Natural killer cell (primary cell): ENCODE data around the gene KRTAP10-10. TPM values are rescaled to one million over a fixed set of nuclear protein-coding genes. Genes with fewer than 3 reads are reported as not detected.

Experiments used
- ATAC-seq, 3 donors: fragments of 150-1000 bp in 2 of 3; fragments of 200-7000 bp in 1 of 3; cut with Tn5 transposase; 1 replicate in 1 of 3; 2 replicates in 2 of 3; pipeline ENCODE4 v1.10.0; 2021; ENCODE audit warnings: mild to moderate bottlenecking in 2 of 3, moderate library complexity in 2 of 3
- DNase-seq, 2 donors: peaks; one replicate each; pipeline versions ENCODE4 v3.0.0 to v3.0.0-alpha.2; 2013 to 2021; ENCODE audit warnings: mixed read lengths in 1 of 2
- H3K27ac ChIP-seq: one replicate; pipeline ENCODE4 v1.5.1; 2013; ENCODE audit warnings: mild to moderate bottlenecking, low read length
- H3K27me3 ChIP-seq: one replicate; pipeline ENCODE4 v1.6.1; 2013; ENCODE audit warnings: low read length; ENCODE audit not compliant: control insufficient read depth, insufficient read depth
- H3K36me3 ChIP-seq: one replicate; pipeline ENCODE4 v1.6.1; 2013; ENCODE audit warnings: low read length; ENCODE audit not compliant: control insufficient read depth, insufficient read depth
- H3K4me1 ChIP-seq: one replicate; pipeline ENCODE4 v1.6.1; 2013; ENCODE audit warnings: low read length; ENCODE audit not compliant: control insufficient read depth, insufficient read depth
- H3K4me3 ChIP-seq: one replicate; pipeline ENCODE4 v1.5.1; 2013; ENCODE audit warnings: low read length
- H3K9me3 ChIP-seq: one replicate; pipeline ENCODE4 v1.6.1; 2013; ENCODE audit warnings: low read length; ENCODE audit not compliant: control insufficient read depth, insufficient read depth
- H3K27ac Mint-ChIP-seq, 2 donors: one replicate each; pipeline ENCODE4 v1.8.0; 2022; ENCODE audit warnings: mild to moderate bottlenecking in 2 of 2, mixed read lengths in 2 of 2, moderate library complexity in 1 of 2
- H3K27me3 Mint-ChIP-seq, 2 donors: one replicate each; pipeline ENCODE4 v1.8.0; 2022; ENCODE audit warnings: low read depth in 2 of 2, mixed read lengths in 2 of 2
- H3K36me3 Mint-ChIP-seq: one replicate; pipeline ENCODE4 v1.8.0; 2022; ENCODE audit warnings: mixed read lengths
- H3K4me1 Mint-ChIP-seq, 2 donors: one replicate each; pipeline ENCODE4 v1.8.0; 2022; ENCODE audit warnings: mixed read lengths in 2 of 2
- H3K4me3 Mint-ChIP-seq: one replicate; pipeline ENCODE4 v1.8.0; 2022; ENCODE audit warnings: mild to moderate bottlenecking, moderate library complexity, mixed read lengths
- H3K9me3 Mint-ChIP-seq, 2 donors: one replicate each; pipeline ENCODE4 v1.8.0; 2022; ENCODE audit warnings: mixed read lengths in 2 of 2
- CTCF ChIP-seq: fragments of 200-600 bp; IDR thresholded peaks from one replicate; pipeline ENCODE4 v1.8.0; 2022; ENCODE audit warnings: antibody characterized with exemption
- WGBS: methylation state at CpG from one replicate; pipeline ENCODE4 v1.1.7; 2013; ENCODE audit warnings: missing lambda C conversion rate; ENCODE audit not compliant: insufficient coverage; 5-methylcytosine and 5-hydroxymethylcytosine counted together
- intact Hi-C: fragments of 100-400 bp; cut with micrococcal nuclease; formaldehyde crosslinking; loops from one replicate; pipeline ENCODE4 v1.14.2; 2022
- total RNA-seq, 4 donors: library from RNA; stranded (reverse); fragments of 120-200 nt in 1 of 4; gene quantifications; one replicate each; pipeline versions ENCODE4 v1.2.3 to v1.2.4, GENCODE V29; 2013 to 2022

KRTAP10-10 gene
- total RNA-seq, 3 donors from 2014 or later (not counting 1 experiment from before 2014, with no cell fraction given) = not detected

GRCh38 chr21:44686843-44687561, 49.8 kb downstream of the KRTAP10-10 start:
- Histone ChIP-seq H3K4me1 (no peaks in the 10 kb centered on the region), H3K4me3 (no peak overlapping the region), H3K27ac (no peak overlapping the region), H3K36me3 (no peaks in the 10 kb centered on the region), H3K9me3 (no peaks in the 10 kb centered on the region), H3K27me3 (no peaks in the 10 kb centered on the region)
- H3K27me3 Mint-ChIP-seq = peaks cover 17 to 54% of the 10 kb centered on the region in 2 donors
- WGBS = 89% methylated on average over 25 of the region's 25 CpGs
- H3K9me3 Mint-ChIP-seq = no peaks in the 10 kb centered on the region
- intact Hi-C loops = no loop called here
- TF ChIP-seq CTCF = no peak
- H3K27ac Mint-ChIP-seq = peak overlapping the region in 1 of 2 donors; percentile 53
- H3K4me1 Mint-ChIP-seq = peaks cover 7 to 13% of the 10 kb centered on the region in 2 donors
- no peak for ATAC-seq
- no peak overlapping the region for H3K4me3 Mint-ChIP-seq
- no peak for DNase-seq
- no peaks in the 10 kb centered on the region for H3K36me3 Mint-ChIP-seq

- Histone ChIP-seq H3K27ac (no peak overlapping the region), H3K4me3 (no peak overlapping the region)
- intact Hi-C loops = no loop called here
These were observed 50.5 kb downstream of the KRTAP10-10 start for GRCh38 chr21:44687671-44688070.

More at GRCh38 chr21:44687671-44688070, 50.5 kb downstream of the KRTAP10-10 start:
- no peak for TF ChIP-seq CTCF
- Mint-ChIP-seq H3K36me3 (peaks cover 6% of the 10 kb centered on the region), H3K27me3 (peaks cover 20 to 54% of the 10 kb centered on the region in 2 donors), H3K4me3 (no peak overlapping the region), H3K27ac (no peak overlapping the region), H3K4me1 (peaks cover 7 to 13% of the 10 kb centered on the region in 2 donors), H3K9me3 (peaks cover 0 to 4% of the 10 kb centered on the region in 2 donors)
- Histone ChIP-seq H3K4me1 (no peaks in the 10 kb centered on the region), H3K36me3 (no peaks in the 10 kb centered on the region), H3K27me3 (no peaks in the 10 kb centered on the region), H3K9me3 (no peaks in the 10 kb centered on the region)
- WGBS = 89% methylated on average over 11 of the region's 11 CpGs
- ATAC-seq (no peak), DNase-seq (no peak)

Other genes starting within 250 kb of the KRTAP10-10 start
- under 1 TPM; 0.36 to 0.50 (median 0.38) TPM for gene LRRC3, start 181.8 kb upstream of the KRTAP10-10 start, total RNA-seq
- not detected for gene KRTAP10-1, start 97.2 kb upstream of the KRTAP10-10 start, total RNA-seq
- not detected for gene KRTAP10-2, start 85.9 kb upstream of the KRTAP10-10 start, total RNA-seq
- gene KRTAP10-3, start 78.6 kb upstream of the KRTAP10-10 start, total RNA-seq = not detected
- not detected for gene KRTAP10-4, start 63.6 kb upstream of the KRTAP10-10 start, total RNA-seq
- gene KRTAP10-5, start 56.8 kb upstream of the KRTAP10-10 start, total RNA-seq = not detected
- not detected for gene KRTAP10-6, start 44.9 kb upstream of the KRTAP10-10 start, total RNA-seq
- not detected for gene KRTAP10-7, start 36.8 kb upstream of the KRTAP10-10 start, total RNA-seq
- gene KRTAP10-8, start 25.3 kb upstream of the KRTAP10-10 start, total RNA-seq = not detected
- gene KRTAP10-9, start 10.3 kb upstream of the KRTAP10-10 start, total RNA-seq = not detected
- gene KRTAP10-11, start 9.1 kb downstream of the KRTAP10-10 start, total RNA-seq = not detected
- not detected for gene KRTAP12-4, start 17.3 kb downstream of the KRTAP10-10 start, total RNA-seq
- gene KRTAP12-3, start 20.6 kb downstream of the KRTAP10-10 start, total RNA-seq = 1 to 10 TPM in 2 of 3 donors, not detected in 1; 1.0 to 1.1 TPM
- not detected for gene KRTAP12-2, start 29.6 kb downstream of the KRTAP10-10 start, total RNA-seq
- not detected for gene KRTAP12-1, start 44.8 kb downstream of the KRTAP10-10 start, total RNA-seq
- gene KRTAP10-12, start 59.8 kb downstream of the KRTAP10-10 start, total RNA-seq = not detected
- gene TSPEAR, start 74.2 kb downstream of the KRTAP10-10 start, total RNA-seq = not detected
- 100 to 1,000 TPM in 2 of 3 donors, 10 to 100 TPM in 1; 89.1 to 109 (median 107) TPM for gene UBE2G2, start 164.5 kb downstream of the KRTAP10-10 start, total RNA-seq
- gene SUMO3, start 180.7 kb downstream of the KRTAP10-10 start, total RNA-seq = 10 to 100 TPM; 64.0 to 70.1 (median 65.2) TPM
- gene PTTG1IP, start 236.3 kb downstream of the KRTAP10-10 start, total RNA-seq = 100 to 1,000 TPM in 2 of 3 donors, 10 to 100 TPM in 1; 96.8 to 144 (median 126) TPM